Right lung (tissue), 5 donors: ENCODE results near the gene GAK. TPM values are rescaled to one million over a fixed set of nuclear protein-coding genes. Genes with fewer than 3 reads are reported as not detected.
"Not testable (repeated sequence)": the region's sequence is repeated elsewhere in the genome, so short reads cannot be mapped to it uniquely, and the experiment has no call there.

ENCODE experiments used
- DNase-seq, 2 donors: peaks; one replicate each; pipeline ENCODE4 v3.0.0-alpha.2; 2013
- polyA plus RNA-seq, 5 donors: library from polyadenylated mRNA; unstranded; fragments of 120-200 nt; gene quantifications; one replicate each; pipeline versions ENCODE4 v1.2.1 to v1.2.3, GENCODE V29; 2013; ENCODE audit warnings: inconsistent platforms in 1 of 5, low replicate concordance in 1 of 5; ENCODE audit not compliant: insufficient read length in 5 of 5, insufficient read depth in 1 of 5

The GAK gene
- polyA plus RNA-seq, 5 donors, result 37.5 to 62.9 (median 52.1) TPM

DNA sequence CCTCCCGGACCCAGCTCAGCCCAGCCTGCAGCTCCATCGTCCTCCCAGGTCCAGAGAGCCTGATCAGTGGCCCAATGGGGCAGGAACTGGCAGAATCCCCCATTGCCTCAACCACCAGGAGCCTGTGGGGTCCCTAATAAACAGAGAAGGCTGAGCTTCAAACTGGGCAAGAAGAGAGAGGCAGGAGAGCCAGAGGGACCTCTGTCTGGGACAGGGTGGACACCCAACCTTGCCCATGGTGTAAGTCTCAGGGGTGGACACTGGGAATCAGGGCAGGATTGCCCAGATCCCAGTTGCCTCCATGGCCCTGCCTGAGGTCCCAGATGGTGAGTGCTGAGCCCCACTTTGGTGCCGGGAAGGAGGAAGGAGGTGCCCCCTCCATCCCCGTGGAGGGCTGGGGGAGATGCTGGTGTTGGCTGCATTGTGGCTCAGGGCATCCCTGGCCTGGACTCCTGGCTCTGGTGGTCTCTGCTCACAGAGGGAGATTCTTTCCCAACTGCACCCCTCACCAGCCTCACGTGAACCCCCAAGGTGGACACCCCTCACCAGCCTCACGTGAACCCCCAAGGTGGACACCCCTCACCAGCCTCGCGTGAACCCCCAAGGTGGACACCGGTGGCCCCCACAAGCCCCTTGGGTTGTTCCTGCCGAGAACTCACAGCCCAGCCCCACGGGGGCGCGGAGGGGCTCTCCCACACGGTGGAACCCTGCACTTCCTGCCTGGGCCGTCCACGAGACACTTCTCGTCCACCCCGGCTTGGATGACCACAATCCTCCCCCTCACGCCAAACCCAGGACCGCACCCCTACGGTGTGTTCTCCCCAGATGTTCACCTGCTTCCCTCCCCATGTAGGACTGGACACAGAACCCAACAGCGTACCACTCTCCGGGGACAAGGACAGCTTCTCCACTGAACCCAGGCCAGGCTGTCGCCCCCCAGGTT is 111.6 kb downstream of the GAK start:
- no peak for DNase-seq

DNA sequence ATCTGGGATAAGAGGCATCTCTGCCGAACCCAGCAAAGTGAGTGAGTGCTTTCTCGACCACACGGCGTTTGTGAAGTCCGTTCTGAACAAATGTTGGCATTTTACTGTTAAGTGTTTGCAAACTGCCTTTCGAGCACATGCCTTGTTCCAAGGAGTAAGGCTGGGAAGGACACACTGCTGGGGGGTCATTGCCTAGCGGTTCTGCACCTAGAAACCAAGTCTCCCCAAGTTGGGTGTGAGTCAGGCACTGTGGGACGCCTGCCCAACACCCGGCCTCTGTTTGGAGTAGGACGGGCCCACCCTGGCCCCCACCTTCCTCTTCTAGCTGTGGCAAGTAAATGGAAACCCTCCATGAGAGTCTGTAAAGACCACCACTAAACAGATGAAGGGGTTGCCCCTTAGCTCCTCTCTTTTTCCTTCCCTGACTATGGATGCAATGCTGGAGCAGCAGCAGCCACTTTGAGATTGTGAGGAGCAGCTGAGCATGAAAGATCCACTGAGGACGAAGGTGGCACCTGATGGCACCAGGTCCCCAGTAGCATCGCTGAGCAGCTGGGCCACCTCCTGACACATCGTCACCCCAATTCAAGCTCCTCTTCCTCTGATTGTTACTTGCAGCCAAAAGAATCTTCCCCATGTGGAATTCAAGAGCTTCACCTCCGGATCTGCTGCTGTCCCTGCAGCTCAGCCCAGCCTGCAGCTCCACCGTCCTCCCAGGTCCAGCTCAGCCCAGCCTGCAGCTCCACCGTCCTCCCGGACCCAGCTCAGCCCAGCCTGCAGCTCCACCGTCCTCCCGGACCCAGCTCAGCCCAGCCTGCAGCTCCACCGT is 112.5 kb downstream of the GAK start:
- DNase-seq, result no peak

DNA sequence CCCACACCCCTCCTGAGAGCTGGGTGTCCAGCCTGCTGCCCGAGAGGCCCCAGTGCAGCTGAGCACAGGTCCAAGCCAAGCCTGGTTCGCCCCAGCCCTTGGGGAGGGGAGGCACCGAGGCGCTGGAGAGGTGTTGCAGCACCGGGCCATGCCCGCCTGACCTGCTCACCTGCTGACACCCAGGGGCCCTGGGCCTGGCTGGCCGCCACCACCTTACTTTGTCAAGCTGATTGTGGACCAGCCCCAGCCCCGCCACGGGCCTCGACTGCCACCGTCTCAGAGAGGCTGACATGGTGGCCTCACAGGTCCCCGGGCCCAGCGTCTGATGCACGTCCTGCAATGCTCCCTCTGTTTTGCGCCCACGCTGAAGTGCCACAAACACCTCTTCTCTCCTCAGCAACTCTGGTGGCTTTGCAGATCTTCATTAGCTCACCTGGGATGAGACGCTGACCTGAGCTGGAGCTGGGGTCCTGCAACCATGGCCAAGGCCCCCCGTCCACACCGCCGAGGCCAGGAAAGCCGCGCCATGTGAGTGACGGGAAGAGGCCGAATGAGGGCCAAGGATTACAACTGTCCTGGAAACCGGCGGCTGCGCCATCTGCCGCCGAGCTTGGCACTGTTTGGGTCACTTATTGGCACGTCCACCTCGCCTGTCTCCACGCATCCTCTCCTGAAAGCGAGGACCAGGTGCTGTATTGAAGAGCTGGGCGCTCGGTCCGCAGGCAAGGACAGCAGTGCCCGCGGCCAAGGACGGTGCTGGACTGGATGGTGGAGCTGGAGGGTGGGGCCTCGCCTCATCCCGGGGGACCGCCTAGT is 113.8 kb downstream of the GAK start:
- DNase-seq, result no peak

- peak; percentile 31 to 37 for DNase-seq
Observed at GRCh38 chr4:815464-816146, 116.5 kb downstream of the GAK start.

DNA sequence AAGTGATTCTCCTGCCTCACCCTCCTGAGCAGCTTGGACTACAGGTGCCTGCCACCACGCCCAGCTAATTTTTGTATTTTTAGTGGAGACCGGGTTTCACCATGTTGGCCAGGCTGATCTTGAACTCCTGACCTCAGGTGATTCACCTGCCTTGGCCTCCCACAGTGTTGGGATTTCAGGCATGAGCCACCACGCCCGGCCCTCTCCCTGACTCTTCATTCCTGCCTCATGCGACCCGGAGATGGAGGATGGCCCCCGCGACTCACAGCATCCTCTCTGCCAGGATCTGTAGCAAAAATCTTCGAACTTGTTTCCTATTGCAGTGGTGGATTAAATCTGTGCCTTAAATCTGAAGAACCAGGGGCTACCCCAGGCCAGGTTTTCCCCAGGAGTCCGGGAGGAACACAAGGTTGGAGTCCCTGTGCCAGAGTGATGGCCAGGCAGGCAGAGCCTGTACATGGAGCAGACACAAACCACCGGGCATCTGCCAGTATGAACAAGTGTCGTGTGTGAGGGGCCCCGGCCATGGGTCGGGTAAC is 117.7 kb downstream of the GAK start:
- DNase-seq, result no peak

GRCh38 chr4:813900-814299 is 118.2 kb downstream of the GAK start:
- no peak for DNase-seq

DNA sequence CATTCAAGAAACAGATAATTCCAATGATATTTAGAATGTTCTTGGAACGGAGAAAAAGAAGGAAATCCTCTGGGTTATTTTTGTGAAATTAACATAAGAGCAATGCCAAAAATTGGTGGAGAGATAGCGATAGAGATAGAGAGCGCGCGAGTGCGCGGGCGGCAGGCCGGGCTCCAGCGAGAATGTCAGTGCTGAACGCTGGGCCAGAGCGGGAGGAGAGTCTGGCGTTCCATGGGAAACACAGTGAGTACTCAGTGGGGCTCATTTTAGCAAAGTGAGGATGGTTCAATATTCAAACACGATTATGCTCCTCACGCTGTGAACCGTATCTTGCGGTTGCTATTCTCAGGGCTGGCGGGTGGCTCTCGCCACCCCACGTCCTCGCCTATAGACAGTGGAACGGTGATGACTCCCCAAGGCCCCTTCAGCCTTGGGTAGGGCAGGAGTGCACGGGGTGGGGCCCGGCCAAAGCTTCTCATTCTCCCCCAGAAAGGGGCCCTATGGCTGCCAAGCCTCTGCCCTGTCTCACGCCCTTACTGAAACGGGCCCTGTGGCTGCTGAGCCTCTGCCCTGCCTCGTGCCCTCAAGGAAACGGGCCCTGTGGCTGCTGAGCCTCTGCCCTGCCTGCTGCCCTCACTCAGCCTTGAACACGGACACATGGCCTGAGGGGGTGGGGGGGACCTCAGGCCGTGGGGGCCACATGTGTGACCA is 123.1 kb downstream of the GAK start:
- DNase-seq, result peak in 1 of 2 donors; percentile 33

GRCh38 chr4:807792-808191 is 124.3 kb downstream of the GAK start:
- no peak for DNase-seq

DNA sequence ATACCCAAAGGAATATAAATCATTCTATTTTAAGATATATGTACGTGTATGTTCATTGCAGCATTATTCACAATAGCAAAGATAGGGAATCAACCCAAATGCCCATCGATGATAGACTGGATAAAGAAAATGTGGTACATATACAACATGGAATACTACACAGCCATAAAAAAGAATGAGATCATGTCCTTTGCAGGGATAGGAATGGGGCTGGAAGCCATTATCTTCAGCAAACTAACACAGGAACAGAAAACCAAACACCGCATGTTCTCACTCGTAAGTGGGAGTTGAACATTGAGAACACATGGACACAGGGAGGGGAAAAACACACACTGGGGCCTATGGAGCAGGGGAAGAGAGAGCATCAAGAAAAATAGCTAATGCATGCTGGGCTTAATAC is 125.1 kb downstream of the GAK start:
- not testable (repeated sequence) for DNase-seq

GRCh38 chr4:804804-805203 is 127.3 kb downstream of the GAK start:
- DNase-seq, result no peak

GRCh38 chr4:803884-804283 is 128.2 kb downstream of the GAK start:
- DNase-seq, result no peak

GRCh38 chr4:801436-802124 is 130.5 kb downstream of the GAK start:
- no peak for DNase-seq

Other genes with a start within 250 kb of the GAK start
- gene SLC49A3, start 243.2 kb downstream of the GAK start, polyA plus RNA-seq, result 10 to 100 TPM in 2 of 5 donors, 1 to 10 TPM in 3; 4.6 to 12.5 (median 8.0) TPM
- 100 to 1,000 TPM in 2 of 5 donors, 10 to 100 TPM in 3; 73.6 to 109 (median 91.4) TPM for gene PCGF3, start 226.5 kb downstream of the GAK start, polyA plus RNA-seq
- gene CPLX1, start 106.2 kb downstream of the GAK start, polyA plus RNA-seq, result 1 to 10 TPM in 4 of 5 donors, under 1 TPM in 1; 0.84 to 2.7 (median 1.1) TPM
- 10 to 100 TPM; 24.8 to 32.4 (median 28.5) TPM for gene TMEM175, start 144 bp upstream of the GAK start, polyA plus RNA-seq
- 10 to 100 TPM in 1 of 5 donors, 1 to 10 TPM in 4; 4.1 to 10.3 (median 5.2) TPM for gene DGKQ, start 41.3 kb upstream of the GAK start, polyA plus RNA-seq
- 10 to 100 TPM in 4 of 5 donors, 1 to 10 TPM in 1; 9.9 to 22.1 (median 16.9) TPM for gene IDUA, start 54.7 kb upstream of the GAK start, polyA plus RNA-seq
- gene SLC26A1, start 61.1 kb upstream of the GAK start, polyA plus RNA-seq, result 1 to 10 TPM; 3.5 to 9.1 (median 5.2) TPM
- 10 to 100 TPM; 15.1 to 31.3 (median 20.7) TPM for gene FGFRL1, start 79.3 kb upstream of the GAK start, polyA plus RNA-seq
- 10 to 100 TPM in 3 of 5 donors, 1 to 10 TPM in 2; 6.1 to 11.8 (median 11.0) TPM for gene RNF212, start 181.2 kb upstream of the GAK start, polyA plus RNA-seq
- 10 to 100 TPM in 4 of 5 donors, 1 to 10 TPM in 1; 6.9 to 47.5 (median 17.0) TPM for gene SPON2, start 240.3 kb upstream of the GAK start, polyA plus RNA-seq